Endothelial cell (in vitro differentiated cells): ENCODE data around the gene GPR42. TPM values are rescaled to one million over a fixed set of nuclear protein-coding genes. Genes with fewer than 3 reads are reported as not detected.

Experiments used
- DNase-seq: peaks from one replicate; pipeline ENCODE4 v3.0.0; 2021; ENCODE audit warnings: low spot score
- H3K27ac Mint-ChIP-seq: one replicate; pipeline ENCODE4 v1.8.0; 2021; ENCODE audit warnings: mixed read lengths, inconsistent platforms; ENCODE audit not compliant: unreplicated experiment
- H3K27me3 Mint-ChIP-seq: one replicate; pipeline ENCODE4 v1.8.0; 2021; ENCODE audit warnings: mild to moderate bottlenecking, moderate library complexity, mixed read lengths, inconsistent platforms; ENCODE audit not compliant: unreplicated experiment
- H3K36me3 Mint-ChIP-seq: one replicate; pipeline ENCODE4 v1.8.0; 2021; ENCODE audit warnings: mild to moderate bottlenecking, low read depth, mixed read lengths, inconsistent platforms; ENCODE audit not compliant: unreplicated experiment
- H3K4me1 Mint-ChIP-seq: one replicate; pipeline ENCODE4 v1.8.0; 2021; ENCODE audit warnings: mild to moderate bottlenecking, mixed read lengths, inconsistent platforms; ENCODE audit not compliant: unreplicated experiment
- H3K4me3 Mint-ChIP-seq: one replicate; pipeline ENCODE4 v1.8.0; 2021; ENCODE audit warnings: mild to moderate bottlenecking, mixed read lengths, inconsistent platforms; ENCODE audit not compliant: unreplicated experiment
- H3K9me3 Mint-ChIP-seq: one replicate; pipeline ENCODE4 v1.8.0; 2021; ENCODE audit warnings: mixed read lengths, inconsistent platforms; ENCODE audit not compliant: unreplicated experiment
- long read RNA-seq: library from polyadenylated mRNA; unstranded; transcript quantifications from one replicate; pipeline ENCODE4 v2.0.0, GENCODE V29; 2020; ENCODE audit not compliant: unreplicated experiment
- total RNA-seq: library from RNA; stranded (reverse); fragmentation: NEBNext Ultra II Directional; extraction: Animal tissue kit (Norgen Biotek cat#: 25700); gene quantifications from one replicate; pipeline ENCODE4 v1.2.1, GENCODE V29; 2021; ENCODE audit not compliant: unreplicated experiment
- TF ChIP-seq, protein P1 (sequence below): fragments of 200-600 bp; sonication (generic); IDR thresholded peaks from one replicate; pipeline ENCODE4 v1.5.0; 2021; ENCODE audit warnings: antibody characterized with exemption; ENCODE audit not compliant: unreplicated experiment

The GPR42 gene, protein sequence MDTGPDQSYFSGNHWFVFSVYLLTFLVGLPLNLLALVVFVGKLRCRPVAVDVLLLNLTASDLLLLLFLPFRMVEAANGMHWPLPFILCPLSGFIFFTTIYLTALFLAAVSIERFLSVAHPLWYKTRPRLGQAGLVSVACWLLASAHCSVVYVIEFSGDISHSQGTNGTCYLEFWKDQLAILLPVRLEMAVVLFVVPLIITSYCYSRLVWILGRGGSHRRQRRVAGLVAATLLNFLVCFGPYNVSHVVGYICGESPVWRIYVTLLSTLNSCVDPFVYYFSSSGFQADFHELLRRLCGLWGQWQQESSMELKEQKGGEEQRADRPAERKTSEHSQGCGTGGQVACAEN
- not detected for total RNA-seq
- long read RNA-seq: 0 reads

DNA sequence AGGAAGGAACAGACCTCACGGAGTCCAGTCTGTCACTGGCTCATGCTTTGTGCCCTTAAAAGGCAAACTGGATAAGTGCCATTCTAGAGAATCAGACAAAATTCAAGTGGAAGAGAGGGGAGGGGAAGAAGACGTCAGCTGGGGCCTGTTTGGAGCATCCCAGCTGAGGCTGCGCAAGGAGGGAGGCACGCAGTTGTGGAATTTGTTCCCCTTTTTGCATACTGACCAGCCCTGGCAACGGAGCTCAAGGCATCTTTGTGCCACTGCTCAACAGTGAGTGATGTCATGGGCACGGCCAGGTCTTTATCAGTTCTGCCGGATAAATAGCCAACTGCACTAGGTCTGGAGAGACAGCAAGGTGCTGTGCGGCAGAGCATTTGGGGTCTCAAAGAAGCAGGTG lies at the start of gene GPR42:
GPR42 (plus strand) TSS at position 347 of the 400 bp plus-strand sequence. CDS start 292 bp downstream, outside the sequence.
- Mint-ChIP-seq H3K27ac (no peak within 1 kb of the TSS), H3K4me1 (no peaks in the 10 kb centered on the region), H3K36me3 (no peaks in the 10 kb centered on the region), H3K4me3 (no peak within 1 kb of the TSS), H3K9me3 (no peaks in the 10 kb centered on the region), H3K27me3 (peaks cover 6% of the 10 kb centered on the region)
- no peak for DNase-seq
- TF ChIP-seq, protein P1, sequence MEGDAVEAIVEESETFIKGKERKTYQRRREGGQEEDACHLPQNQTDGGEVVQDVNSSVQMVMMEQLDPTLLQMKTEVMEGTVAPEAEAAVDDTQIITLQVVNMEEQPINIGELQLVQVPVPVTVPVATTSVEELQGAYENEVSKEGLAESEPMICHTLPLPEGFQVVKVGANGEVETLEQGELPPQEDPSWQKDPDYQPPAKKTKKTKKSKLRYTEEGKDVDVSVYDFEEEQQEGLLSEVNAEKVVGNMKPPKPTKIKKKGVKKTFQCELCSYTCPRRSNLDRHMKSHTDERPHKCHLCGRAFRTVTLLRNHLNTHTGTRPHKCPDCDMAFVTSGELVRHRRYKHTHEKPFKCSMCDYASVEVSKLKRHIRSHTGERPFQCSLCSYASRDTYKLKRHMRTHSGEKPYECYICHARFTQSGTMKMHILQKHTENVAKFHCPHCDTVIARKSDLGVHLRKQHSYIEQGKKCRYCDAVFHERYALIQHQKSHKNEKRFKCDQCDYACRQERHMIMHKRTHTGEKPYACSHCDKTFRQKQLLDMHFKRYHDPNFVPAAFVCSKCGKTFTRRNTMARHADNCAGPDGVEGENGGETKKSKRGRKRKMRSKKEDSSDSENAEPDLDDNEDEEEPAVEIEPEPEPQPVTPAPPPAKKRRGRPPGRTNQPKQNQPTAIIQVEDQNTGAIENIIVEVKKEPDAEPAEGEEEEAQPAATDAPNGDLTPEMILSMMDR: no peak

DNA sequence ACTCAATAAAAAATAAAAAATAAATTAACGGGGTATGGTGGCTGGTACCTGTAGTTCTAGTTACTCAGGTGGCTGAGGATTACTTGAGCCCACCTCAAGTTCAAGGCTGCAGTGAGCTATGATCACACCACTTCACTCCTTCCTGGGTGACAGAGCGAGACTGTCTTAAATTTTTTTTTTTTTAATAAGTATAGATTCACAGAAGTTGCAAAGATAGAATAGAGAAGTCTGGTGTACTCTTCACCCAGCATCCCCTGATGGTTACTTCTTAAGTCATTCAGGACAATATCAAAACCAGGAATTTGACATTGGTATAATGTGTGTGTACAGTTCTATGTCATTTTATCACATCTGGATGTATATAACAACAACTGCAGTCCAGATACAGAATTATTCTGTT lies 49.6 kb upstream of the GPR42 start:
- H3K4me3 Mint-ChIP-seq: no peak overlapping the region
- no peak for DNase-seq
- no peaks in the 10 kb centered on the region for H3K36me3 Mint-ChIP-seq
- peaks cover 7% of the 10 kb centered on the region for H3K4me1 Mint-ChIP-seq
- no peaks in the 10 kb centered on the region for H3K9me3 Mint-ChIP-seq
- H3K27me3 Mint-ChIP-seq: peaks cover 5% of the 10 kb centered on the region
- H3K27ac Mint-ChIP-seq: no peak overlapping the region
- TF ChIP-seq, protein P1: no peak

DNA sequence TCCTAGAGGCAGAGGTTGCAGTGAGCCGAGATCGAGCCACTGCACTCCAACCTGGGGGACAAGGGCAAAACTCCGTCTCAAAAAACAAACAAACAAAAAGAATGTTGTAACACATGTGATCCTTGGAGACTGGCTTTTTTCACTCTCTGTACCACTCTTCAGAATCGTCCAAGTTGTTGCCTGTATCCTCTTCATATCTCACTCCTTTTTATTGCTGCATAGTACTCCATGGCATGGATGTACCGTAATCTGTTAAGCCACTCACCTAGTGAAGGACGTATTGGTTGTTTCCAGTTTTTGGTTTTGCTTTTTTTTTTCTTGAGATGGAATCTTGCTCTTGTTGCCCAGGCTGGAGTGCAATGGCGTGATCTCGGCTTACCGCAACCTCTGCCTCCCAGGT lies 48.9 kb upstream of the GPR42 start:
- H3K27ac Mint-ChIP-seq: no peak overlapping the region
- no peak overlapping the region for H3K4me3 Mint-ChIP-seq
- TF ChIP-seq, protein P1: no peak
- peaks cover 7% of the 10 kb centered on the region for H3K4me1 Mint-ChIP-seq
- H3K27me3 Mint-ChIP-seq: peaks cover 3% of the 10 kb centered on the region
- DNase-seq: no peak
- no peaks in the 10 kb centered on the region for H3K9me3 Mint-ChIP-seq
- no peaks in the 10 kb centered on the region for H3K36me3 Mint-ChIP-seq

DNA sequence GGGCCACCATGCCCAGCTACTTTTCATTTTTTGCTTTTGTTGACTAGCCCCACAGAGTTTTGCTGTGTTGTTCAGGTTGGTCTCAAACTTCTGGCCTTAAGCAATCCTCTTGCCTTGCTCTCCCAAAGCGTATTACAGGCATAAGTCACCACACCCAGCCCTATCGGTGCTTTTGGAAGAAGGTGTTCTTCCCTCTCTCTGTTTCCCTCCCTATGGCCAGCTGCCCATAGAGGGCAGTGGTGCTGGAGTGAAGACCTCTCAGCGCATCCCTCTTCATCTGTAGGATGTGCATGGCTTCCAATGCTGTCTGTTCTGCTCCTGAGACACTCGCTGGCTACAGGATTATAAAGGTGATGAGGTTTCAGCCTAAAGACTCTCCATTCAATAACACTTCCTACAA lies 43.2 kb upstream of the GPR42 start:
- Mint-ChIP-seq H3K27me3 (no peaks in the 10 kb centered on the region), H3K36me3 (no peaks in the 10 kb centered on the region), H3K4me3 (no peak overlapping the region), H3K9me3 (no peaks in the 10 kb centered on the region), H3K27ac (no peak overlapping the region), H3K4me1 (no peaks in the 10 kb centered on the region)
- TF ChIP-seq, protein P1: no peak
- no peak for DNase-seq

DNA sequence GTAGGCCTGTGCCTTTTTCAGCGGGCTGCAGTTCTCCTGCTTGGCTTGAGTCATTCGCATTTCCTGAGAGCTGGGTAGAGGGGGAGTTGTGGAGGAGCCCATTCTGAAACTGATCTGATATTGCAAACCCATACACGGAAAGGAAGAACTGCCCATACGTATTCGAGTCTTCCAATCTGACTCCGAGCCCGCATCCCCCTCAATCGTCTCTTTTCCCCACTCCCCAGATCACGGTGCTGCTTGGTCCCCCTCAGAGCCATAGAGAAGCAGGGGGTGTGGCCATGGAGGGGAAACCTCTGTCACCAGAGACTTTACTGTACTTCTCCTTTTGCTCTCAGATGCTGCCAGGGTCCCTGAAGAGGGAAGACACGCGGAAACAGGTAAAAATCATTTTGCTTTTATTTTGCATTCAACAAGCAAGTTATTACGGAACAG lies 42.0 kb upstream of the GPR42 start, which contains the start of gene CD22:
CD22 (plus strand) TSS at position 337 of the 435 bp plus-strand sequence. CDS start 2,854 bp downstream, outside the sequence.
- Mint-ChIP-seq H3K9me3 (no peaks in the 10 kb centered on the region), H3K36me3 (no peaks in the 10 kb centered on the region), H3K4me1 (no peaks in the 10 kb centered on the region), H3K27ac (no peak within 1 kb of the TSS), H3K4me3 (no peak within 1 kb of the TSS), H3K27me3 (no peaks in the 10 kb centered on the region)
- TF ChIP-seq, protein P1: no peak
- DNase-seq: no peak
